Endothelial cell of umbilical vein (primary cell): Measurements from ENCODE around the gene EPX. TPM values are rescaled to one million over a fixed set of nuclear protein-coding genes. Genes with fewer than 3 reads are reported as not detected.

ENCODE experiments used
- polyA plus RNA-seq, 4 experiments: library from polyadenylated mRNA; depleted of rRNA in 3 of 4; stranded (reverse) in 3 of 4; unstranded in 1 of 4; fragments of >200 nt; gene quantifications; 2 replicates each; pipeline versions ENCODE4 v1.2.1 to v1.2.3, GENCODE V29; 2011 to 2012; ENCODE audit warnings: missing spikeins in 1 of 4
- total RNA-seq: library from RNA; stranded (reverse); gene quantifications from 2 replicates; pipeline ENCODE4 v1.2.3, GENCODE V29; 2021

The EPX gene
- total and polyA plus RNA-seq, 2 donors (not counting 3 experiments of a cell fraction or from before 2014, with no cell fraction given), result not detected

Other genes with a start within 250 kb of the EPX start
- 27.7 and 28.5 TPM in 2 replicates for gene CUEDC1, start 237.3 kb upstream of the EPX start, total RNA-seq
- gene CUEDC1, start 237.3 kb upstream of the EPX start, polyA plus RNA-seq, result 15.8 and 16.5 TPM in 2 replicates
- 58.2 and 59.0 TPM in 2 replicates for gene VEZF1, start 204.5 kb upstream of the EPX start, total RNA-seq
- gene VEZF1, start 204.5 kb upstream of the EPX start, polyA plus RNA-seq, result 26.9 and 27.8 TPM in 2 replicates
- gene SRSF1, start 185.5 kb upstream of the EPX start, total RNA-seq, result 309 and 316 TPM in 2 replicates
- gene SRSF1, start 185.5 kb upstream of the EPX start, polyA plus RNA-seq, result 133 and 147 TPM in 2 replicates
- 17.1 and 19.0 TPM in 2 replicates for gene DYNLL2, start 109.3 kb upstream of the EPX start, total RNA-seq
- gene DYNLL2, start 109.3 kb upstream of the EPX start, polyA plus RNA-seq, result 6.8 and 7.4 TPM in 2 replicates
- gene OR4D1, start 44.3 kb upstream of the EPX start, total RNA-seq, result not detected in 2 replicates
- gene OR4D1, start 44.3 kb upstream of the EPX start, polyA plus RNA-seq, result not detected in 2 replicates
- not detected in 2 replicates for gene OR4D2, start 25.7 kb upstream of the EPX start, total RNA-seq
- not detected in 2 replicates for gene OR4D2, start 25.7 kb upstream of the EPX start, polyA plus RNA-seq
- gene MKS1, start 26.5 kb downstream of the EPX start, total RNA-seq, result 12.2 and 16.3 TPM in 2 replicates
- 13.2 TPM in 2 replicates for gene MKS1, start 26.5 kb downstream of the EPX start, polyA plus RNA-seq
- gene LPO, start 45.9 kb downstream of the EPX start, total RNA-seq, result not detected in 2 replicates
- gene LPO, start 45.9 kb downstream of the EPX start, polyA plus RNA-seq, result not detected in 2 replicates
- not detected in 2 replicates for gene MPO, start 88.2 kb downstream of the EPX start, total RNA-seq
- gene MPO, start 88.2 kb downstream of the EPX start, polyA plus RNA-seq, result 0.02 TPM in 1 of 2 replicates, not detected in the other
- gene TSPOAP1, start 136.1 kb downstream of the EPX start, total RNA-seq, result not detected in 2 replicates
- gene TSPOAP1, start 136.1 kb downstream of the EPX start, polyA plus RNA-seq, result not detected in 2 replicates
- gene SUPT4H1, start 159.5 kb downstream of the EPX start, total RNA-seq, result 70.9 and 77.5 TPM in 2 replicates
- 112 and 154 TPM in 2 replicates for gene SUPT4H1, start 159.5 kb downstream of the EPX start, polyA plus RNA-seq
- gene RNF43, start 224.8 kb downstream of the EPX start, total RNA-seq, result not detected in 2 replicates
- gene RNF43, start 224.8 kb downstream of the EPX start, polyA plus RNA-seq, result 0.03 TPM in 1 of 2 replicates, not detected in the other